SK-N-SH treated with all-trans-retinoic acid at 6 μM for 48 hours (cell line): ENCODE data around the gene TIMMDC1.

ENCODE experiments used
- BACH2 ChIP-seq: fragments of 250-450 bp; sonication (Bioruptor Pico); IDR thresholded peaks from 2 replicates; pipeline ENCODE4 v1.9.0; 2021; ENCODE audit warnings: mild to moderate bottlenecking, borderline replicate concordance
- CREB5 ChIP-seq: fragments of 250-450 bp; sonication (Bioruptor Pico); IDR thresholded peaks from 2 replicates; pipeline ENCODE4 v1.5.1; 2020; ENCODE audit warnings: low read depth, mild to moderate bottlenecking, moderate library complexity
- CSDC2 ChIP-seq: fragments of 250-450 bp; sonication (Bioruptor Pico); IDR thresholded peaks from 2 replicates; pipeline ENCODE4 v1.5.0; 2020; ENCODE audit warnings: mild to moderate bottlenecking, moderate library complexity
- ESRRG ChIP-seq: fragments of 250-450 bp; sonication (Bioruptor Pico); IDR thresholded peaks from 2 replicates; pipeline ENCODE4 v1.6.1; 2021; ENCODE audit warnings: mild to moderate bottlenecking
- OSR1 ChIP-seq: fragments of 250-450 bp; sonication (Bioruptor Pico); IDR thresholded peaks from 2 replicates; pipeline ENCODE4 v1.8.0; 2022; ENCODE audit warnings: moderate library complexity, mild to moderate bottlenecking, inconsistent platforms
- PATZ1 ChIP-seq: fragments of 250-450 bp; sonication (Bioruptor Pico); IDR thresholded peaks from 2 replicates; pipeline ENCODE4 v1.8.0; 2020; ENCODE audit warnings: mild to moderate bottlenecking, moderate library complexity, borderline replicate concordance
- PPARA ChIP-seq: fragments of 250-450 bp; sonication (Bioruptor Pico); IDR thresholded peaks from 2 replicates; pipeline ENCODE4 v1.5.0; 2020; ENCODE audit warnings: mild to moderate bottlenecking, borderline replicate concordance
- RARB ChIP-seq: fragments of 250-450 bp; sonication (Bioruptor Pico); IDR thresholded peaks from 2 replicates; pipeline ENCODE4 v1.8.0; 2021; ENCODE audit warnings: mild to moderate bottlenecking, moderate library complexity
- TOX ChIP-seq: fragments of 250-450 bp; sonication (Bioruptor Pico); IDR thresholded peaks from 2 replicates; pipeline ENCODE4 v1.8.0; 2021; ENCODE audit warnings: mild to moderate bottlenecking, moderate library complexity, borderline replicate concordance
- ZFP3 ChIP-seq: fragments of 250-450 bp; sonication (Bioruptor Pico); IDR thresholded peaks from 2 replicates; pipeline ENCODE4 v1.5.0; 2020; ENCODE audit warnings: mild to moderate bottlenecking, moderate library complexity
- ZFP30 ChIP-seq: fragments of 450-650 bp; formaldehyde crosslinking; IDR thresholded peaks from 2 replicates; pipeline ENCODE4 v1.5.0; 2022; ENCODE audit warnings: mild to moderate bottlenecking, moderate library complexity

GRCh38 chr3:119510690-119511089 is 12.3 kb downstream of the TIMMDC1 start:
- no peak for TF ChIP-seq RARB (CRISPR knock-in tag)
- TF ChIP-seq ZFP30, result no peak
- TF ChIP-seq CSDC2 (CRISPR knock-in tag), result no peak
- TF ChIP-seq PATZ1 (CRISPR knock-in tag), result no peak
- no peak for TF ChIP-seq ZFP3 (CRISPR knock-in tag)
- TF ChIP-seq ESRRG (CRISPR knock-in tag), result no peak
- no peak for TF ChIP-seq BACH2 (CRISPR knock-in tag)
- no peak for TF ChIP-seq TOX (CRISPR knock-in tag)
- no peak for TF ChIP-seq OSR1 (CRISPR knock-in tag)
- TF ChIP-seq PPARA (CRISPR knock-in tag), result no peak
- TF ChIP-seq CREB5 (CRISPR knock-in tag), result no peak
